Uterus (tissue), 2 donors: ENCODE data around the gene TNNI2.

ENCODE experiments used
- POLR2A ChIP-seq, 2 donors: fragments of 450-650 bp; IDR thresholded peaks; one replicate each; pipeline ENCODE4 v1.6.1; 2016; ENCODE audit warnings: antibody characterized with exemption in 2 of 2, mild to moderate bottlenecking in 1 of 2, moderate library complexity in 1 of 2
- TF ChIP-seq, protein P1 (sequence below), 4 experiments: fragments of 200-600 bp in 2 of 4; fragments of 450-650 bp in 2 of 4; sonication (generic) in 2 of 4; IDR thresholded peaks; one replicate each; pipeline ENCODE4 v1.5.1; 2016 to 2019; ENCODE audit warnings: antibody characterized with exemption in 4 of 4, mild to moderate bottlenecking in 2 of 4, moderate library complexity in 1 of 4

DNA sequence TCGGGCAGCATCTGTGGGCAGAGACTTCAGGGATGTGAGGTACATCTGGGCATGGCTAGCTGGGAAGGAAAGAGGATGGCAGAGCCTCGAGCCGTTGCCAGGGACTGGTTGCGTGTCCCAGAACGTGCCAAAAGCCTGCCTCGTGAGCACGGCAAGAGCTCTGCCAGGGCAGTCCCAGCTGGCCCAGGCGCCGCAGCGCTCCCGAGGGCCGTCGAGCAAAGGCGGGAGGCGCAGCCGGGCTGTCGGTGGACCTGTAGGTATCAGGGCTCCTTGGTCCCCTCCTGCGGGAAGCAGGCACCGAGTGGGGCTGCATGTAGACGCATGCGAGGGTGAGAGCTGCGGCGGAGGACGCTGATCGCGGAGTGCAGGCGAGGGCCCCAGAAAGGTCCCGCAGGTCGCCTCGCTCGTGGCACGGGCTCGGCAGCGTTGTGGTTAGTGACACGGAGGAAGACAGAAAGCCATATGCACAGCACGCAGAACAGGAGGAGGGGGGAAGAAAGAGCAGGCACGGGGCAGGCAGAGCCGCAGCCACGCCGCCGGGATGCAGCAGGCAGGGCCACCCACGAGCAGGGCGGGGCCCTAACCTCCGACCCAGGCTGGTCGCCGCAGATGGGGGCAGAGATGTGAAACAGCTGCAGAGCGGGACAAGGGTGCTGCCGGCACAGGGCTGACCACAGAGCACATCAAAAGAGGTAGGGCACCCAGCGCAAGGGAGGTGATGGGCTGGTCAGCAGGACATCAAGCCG is 32.1 kb downstream of the TNNI2 start:
- no peak for TF ChIP-seq POLR2A (IDR thresholded peaks at IDR 0.05)
- TF ChIP-seq, protein P1, sequence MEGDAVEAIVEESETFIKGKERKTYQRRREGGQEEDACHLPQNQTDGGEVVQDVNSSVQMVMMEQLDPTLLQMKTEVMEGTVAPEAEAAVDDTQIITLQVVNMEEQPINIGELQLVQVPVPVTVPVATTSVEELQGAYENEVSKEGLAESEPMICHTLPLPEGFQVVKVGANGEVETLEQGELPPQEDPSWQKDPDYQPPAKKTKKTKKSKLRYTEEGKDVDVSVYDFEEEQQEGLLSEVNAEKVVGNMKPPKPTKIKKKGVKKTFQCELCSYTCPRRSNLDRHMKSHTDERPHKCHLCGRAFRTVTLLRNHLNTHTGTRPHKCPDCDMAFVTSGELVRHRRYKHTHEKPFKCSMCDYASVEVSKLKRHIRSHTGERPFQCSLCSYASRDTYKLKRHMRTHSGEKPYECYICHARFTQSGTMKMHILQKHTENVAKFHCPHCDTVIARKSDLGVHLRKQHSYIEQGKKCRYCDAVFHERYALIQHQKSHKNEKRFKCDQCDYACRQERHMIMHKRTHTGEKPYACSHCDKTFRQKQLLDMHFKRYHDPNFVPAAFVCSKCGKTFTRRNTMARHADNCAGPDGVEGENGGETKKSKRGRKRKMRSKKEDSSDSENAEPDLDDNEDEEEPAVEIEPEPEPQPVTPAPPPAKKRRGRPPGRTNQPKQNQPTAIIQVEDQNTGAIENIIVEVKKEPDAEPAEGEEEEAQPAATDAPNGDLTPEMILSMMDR (IDR thresholded peaks at IDR 0.05): no peak
